Right lobe of liver (tissue), 6 donors: Measurements from ENCODE around the gene UBA1. TPM values are rescaled to one million over a fixed set of nuclear protein-coding genes. Genes with fewer than 3 reads are reported as not detected.
A peak's percentile ranks its signal among the peaks of the same experiment; 100 is the strongest.

Source experiments
- ATAC-seq, 4 donors: fragments of 200-7000 bp; cut with Tn5 transposase; one replicate each; pipeline ENCODE4 v1.9.1; 2020; ENCODE audit warnings: mild to moderate bottlenecking in 4 of 4, moderate library complexity in 4 of 4
- DNase-seq, 3 donors: peaks; one replicate each; pipeline ENCODE4 v3.0.0-alpha.2; 2020
- H3K27ac ChIP-seq, 3 donors: fragments of 200-600 bp; one replicate each; pipeline ENCODE4 v1.8.0; 2022
- H3K27me3 ChIP-seq, 2 donors: fragments of 200-600 bp; one replicate each; pipeline ENCODE4 v1.8.0; 2022
- H3K36me3 ChIP-seq, 4 donors: fragments of 200-600 bp; sonication (generic) in 1 of 4; one replicate each; pipeline versions ENCODE4 v1.5.1 to v1.8.0; 2017 to 2022; ENCODE audit warnings: control low read depth in 1 of 4
- H3K4me1 ChIP-seq, 4 donors: fragments of 200-600 bp; sonication (generic) in 1 of 4; one replicate each; pipeline versions ENCODE4 v1.5.1 to v1.8.0; 2017 to 2022; ENCODE audit warnings: control low read depth in 1 of 4
- H3K4me3 ChIP-seq, 3 donors: fragments of 200-600 bp; one replicate each; pipeline ENCODE4 v1.8.0; 2022
- H3K9me3 ChIP-seq, 4 donors: fragments of 200-600 bp; sonication (generic) in 1 of 4; one replicate each; pipeline versions ENCODE4 v1.5.1 to v1.8.0; 2017 to 2022; ENCODE audit warnings: control low read depth in 1 of 4
- CTCF ChIP-seq, 4 donors: fragments of 200-600 bp in 3 of 4; fragments of 450-650 bp in 1 of 4; IDR thresholded peaks; one replicate each; pipeline versions ENCODE4 v1.5.1 to v1.8.0; 2016 to 2022; ENCODE audit warnings: antibody characterized with exemption in 4 of 4, mild to moderate bottlenecking in 2 of 4
- POLR2A ChIP-seq: fragments of 450-650 bp; IDR thresholded peaks from one replicate; pipeline ENCODE4 v1.6.1; 2017; ENCODE audit warnings: antibody characterized with exemption, mild to moderate bottlenecking
- WGBS: methylation state at CpG from one replicate; pipeline ENCODE4 v1.1.6; 2018; ENCODE audit warnings: low coverage, low lambda C conversion rate; ENCODE audit not compliant: insufficient coverage; ENCODE audit errors: missing lambda C conversion rate; 5-methylcytosine and 5-hydroxymethylcytosine counted together
- intact Hi-C, 2 donors: fragments of 100-400 bp; cut with DNase I; formaldehyde crosslinking; loops; one replicate each; pipeline versions ENCODE4 v1.11.2 to v1.14.1; 2022
- total RNA-seq, 6 experiments: library from RNA; depleted of rRNA in 2 of 6; stranded (reverse); fragments of >200 nt in 2 of 6; fragmentation: NEBNext Ultra II Directional in 3 of 6; extraction: Animal tissue kit (Norgen Biotek cat#: 25700) in 3 of 6; gene quantifications; one replicate each; pipeline versions ENCODE4 v1.1.0 to v1.2.4, GENCODE V29; 2016 to 2023
- donor health status: DM: no; HTN: yes; CAD: no.
- donor health status: DM: no; HTN: no; CAD: no.
- donor health status: DM: no; HTN: no; CAD: no.
- donor health status: DM: no; HTN: yes; CAD: no.
- donor health status: DM: no; HTN: yes; CAD: no.

Gene UBA1
- total RNA-seq, 6 experiments from 2014 or later: 85.1 to 120 (median 107) TPM

GRCh38 chrX:47186096-47186740 is 7.4 kb upstream of the UBA1 start:
- Histone ChIP-seq H3K4me1 (no peaks in the 10 kb centered on the region), H3K4me3 (no peak overlapping the region), H3K27ac (no peak overlapping the region), H3K9me3 (no peaks in the 10 kb centered on the region), H3K36me3 (peaks cover 0 to 34% (median under 1%) of the 10 kb centered on the region in 4 donors), H3K27me3 (peaks cover 0 to 6% of the 10 kb centered on the region in 2 donors)
- no peak for ATAC-seq
- TF ChIP-seq POLR2A: no peak
- no peak for TF ChIP-seq CTCF (IDR thresholded peaks at IDR 0.05)
- DNase-seq: peak in 1 of 3 donors; percentile 47
- 89% methylated on average over 5 of the region's 27 CpGs for WGBS
- intact Hi-C loops: loop anchor here in 1 of 2 donors (10.0 kb wide), 1 partner anchor 199 kb away; no protein-coding TSS in a partner anchor

- no CpG with 5 or more reads among the region's 4 CpGs for WGBS
- ATAC-seq (peak in 1 of 4 donors; percentile 5), DNase-seq (peak in 1 of 3 donors; percentile 50)
- Histone ChIP-seq H3K27ac (no peak overlapping the region), H3K27me3 (peaks cover 0 to 6% of the 10 kb centered on the region in 2 donors), H3K9me3 (no peaks in the 10 kb centered on the region), H3K4me1 (no peaks in the 10 kb centered on the region), H3K36me3 (peaks cover 0 to 26% (median 0%) of the 10 kb centered on the region in 4 donors), H3K4me3 (no peak overlapping the region)
- TF ChIP-seq CTCF (IDR thresholded peaks at IDR 0.05): no peak
- intact Hi-C loops: loop anchor here in 1 of 2 donors (10.0 kb wide), 1 partner anchor 198 kb away; no protein-coding TSS in a partner anchor
Measured at GRCh38 chrX:47187106-47187677, 6.4 kb upstream of the UBA1 start.

- ATAC-seq (no peak), DNase-seq (peak in 1 of 3 donors; percentile 53)
- H3K27me3 ChIP-seq: peaks cover 0 to 6% of the 10 kb centered on the region in 2 donors
- peaks cover 0 to 12% (median 0%) of the 10 kb centered on the region in 4 donors for H3K36me3 ChIP-seq
- intact Hi-C loops: loop anchor here (5.0 to 10.0 kb wide), 2 partner anchors 195 to 197 kb away; no protein-coding TSS in a partner anchor
- TF ChIP-seq CTCF (IDR thresholded peaks at IDR 0.05): no peak
- TF ChIP-seq POLR2A: no peak
- H3K27ac ChIP-seq: no peak overlapping the region
- 64% methylated on average over 11 of the region's 19 CpGs for WGBS
- no peak overlapping the region for H3K4me3 ChIP-seq
- H3K4me1 ChIP-seq: peaks cover 0 to 10% (median 0%) of the 10 kb centered on the region in 4 donors
- no peaks in the 10 kb centered on the region for H3K9me3 ChIP-seq
Measured at GRCh38 chrX:47189906-47190305, 3.7 kb upstream of the UBA1 start.

DNA sequence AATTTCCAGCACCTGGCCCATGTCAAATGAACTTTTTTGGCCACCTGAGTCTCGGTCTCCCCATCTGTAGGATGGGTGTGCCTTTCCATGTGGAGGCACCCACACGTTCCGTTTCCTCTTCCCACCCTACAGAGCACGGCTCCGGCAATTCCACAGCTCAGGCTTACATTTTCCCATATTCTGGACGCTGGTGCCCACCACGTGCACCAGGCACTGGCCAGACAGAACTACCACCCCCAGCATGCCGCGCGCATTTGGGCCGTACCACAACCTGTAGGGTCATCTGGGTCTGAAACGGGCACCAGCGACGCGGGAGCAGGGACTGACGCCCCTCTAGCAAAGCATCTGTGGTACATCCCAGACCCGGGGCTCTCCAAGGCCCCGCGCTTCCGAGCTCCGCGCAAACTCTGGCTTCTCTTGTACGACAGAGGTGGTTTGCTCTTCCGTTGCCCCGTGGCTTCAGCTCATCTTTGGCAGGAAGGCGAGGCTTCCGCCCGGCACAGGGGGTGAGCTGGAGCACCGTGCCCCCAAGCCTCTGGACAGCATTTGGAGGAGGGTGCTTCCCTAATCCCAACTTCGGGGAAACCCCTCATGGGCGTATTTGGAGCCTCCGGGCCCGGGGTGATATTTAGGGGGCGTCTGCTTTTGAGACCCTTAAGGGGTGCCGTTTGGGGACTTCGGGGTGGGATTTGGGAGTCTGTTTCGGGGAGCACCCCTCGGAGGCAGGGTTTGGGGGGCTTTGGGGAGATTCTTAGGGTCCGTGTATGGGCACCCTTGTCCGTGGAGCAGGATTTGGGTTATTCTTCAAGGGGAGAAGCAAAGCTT is 3.0 kb upstream of the UBA1 start:
- TF ChIP-seq POLR2A (peak; percentile 61), CTCF (IDR thresholded peaks at IDR 0.05) (no peak)
- DNase-seq: peak; percentile 86 to 91 (median 88)
- intact Hi-C loops: loop anchor here in 1 of 2 donors (5.0 kb wide), 1 partner anchor 197 kb away; no protein-coding TSS in a partner anchor
- Histone ChIP-seq H3K9me3 (no peaks in the 10 kb centered on the region), H3K36me3 (peaks cover 0 to 5% (median 0%) of the 10 kb centered on the region in 4 donors), H3K4me3 (peak overlapping the region; percentile 35 to 57 (median 53)), H3K27me3 (peaks cover 0 to 6% of the 10 kb centered on the region in 2 donors), H3K27ac (peak overlapping the region in 1 of 3 donors; percentile 12), H3K4me1 (peaks cover 0 to 16% (median 0%) of the 10 kb centered on the region in 4 donors)
- WGBS: 13% methylated on average over 22 of the region's 40 CpGs
- ATAC-seq: peak; percentile 78 to 88 (median 86)
